ENCODE measurements around the gene NXN.

NXN gene

GRCh38 chr17:920190-920589, 59.4 kb downstream of the NXN start:
- Histone ChIP-seq H3K36me3 (ENCODE audit: control insufficient read depth in 4 of 4, insufficient read depth in 4 of 4, low read length in 3 of 4) (no peaks in the 10 kb centered on the region), H3K4me1 (ENCODE audit: control extremely low read depth in 1 of 4, control insufficient read depth in 4 of 4, insufficient read depth in 4 of 4, low read length in 3 of 4) (no peaks in the 10 kb centered on the region), H3K4me3 (ENCODE audit: control insufficient read depth in 1 of 7, extremely low read depth in 1 of 7, insufficient read depth in 4 of 7, low read depth in 2 of 7, low read length in 6 of 7) (no peak overlapping the region), H3K9me3 (ENCODE audit: control extremely low read depth in 1 of 5, control insufficient read depth in 4 of 5, insufficient read depth in 2 of 5, low read depth in 1 of 5, low read length in 4 of 5) (peaks cover 0 to 4% (median 0%) of the 10 kb centered on the region in 5 experiments), H3K27ac (ENCODE audit: insufficient read depth in 1 of 2, low read depth in 1 of 2, low read length in 2 of 2, poor library complexity in 1 of 2, severe bottlenecking in 2 of 2) (no peak overlapping the region), H3K27me3 (replicated peaks in 2 of 5; ENCODE audit: control insufficient read depth in 4 of 5, insufficient read depth in 5 of 5, low read length in 4 of 5) (peaks cover 0 to 19% (median 3%) of the 10 kb centered on the region in 5 experiments)
- POLR2A ChIA-PET = no interaction called here
- DNase-seq = no peak
- CTCF ChIA-PET = no interaction called here
- 89% methylated on average over 14 of the region's 16 CpGs for WGBS (ENCODE audit: insufficient coverage)

GRCh38 chr17:917941-918740, 61.4 kb downstream of the NXN start:
- no peaks in the 10 kb centered on the region for H3K4me1 ChIP-seq (ENCODE audit: control extremely low read depth in 1 of 4, control insufficient read depth in 4 of 4, insufficient read depth in 4 of 4, low read length in 3 of 4)
- no peaks in the 10 kb centered on the region for H3K36me3 ChIP-seq (ENCODE audit: control insufficient read depth in 4 of 4, insufficient read depth in 4 of 4, low read length in 3 of 4)
- POLR2A ChIA-PET = no interaction called here
- CTCF ChIA-PET = interaction anchor here (1.0 to 1.3 kb wide), 2 partner anchors 14 to 54 kb away, joined by 3 read pairs; no protein-coding TSS in a partner anchor
- H3K4me3 ChIP-seq (ENCODE audit: control insufficient read depth in 1 of 7, extremely low read depth in 1 of 7, insufficient read depth in 4 of 7, low read depth in 2 of 7, low read length in 6 of 7) = no peak overlapping the region
- peaks cover 0 to 25% (median 3%) of the 10 kb centered on the region in 5 experiments for H3K27me3 ChIP-seq (replicated peaks in 2 of 5; ENCODE audit: control insufficient read depth in 4 of 5, insufficient read depth in 5 of 5, low read length in 4 of 5)
- peaks cover 0 to 4% (median 0%) of the 10 kb centered on the region in 5 experiments for H3K9me3 ChIP-seq (ENCODE audit: control extremely low read depth in 1 of 5, control insufficient read depth in 4 of 5, insufficient read depth in 2 of 5, low read depth in 1 of 5, low read length in 4 of 5)
- WGBS (ENCODE audit: insufficient coverage) = 94% methylated on average over 9 of the region's 30 CpGs
- H3K27ac ChIP-seq (ENCODE audit: insufficient read depth in 1 of 2, low read depth in 1 of 2, low read length in 2 of 2, poor library complexity in 1 of 2, severe bottlenecking in 2 of 2) = no peak overlapping the region
- no peak for DNase-seq

GRCh38 chr17:917391-917811, 62.2 kb downstream of the NXN start:
- Histone ChIP-seq H3K27me3 (replicated peaks in 2 of 5; ENCODE audit: control insufficient read depth in 4 of 5, insufficient read depth in 5 of 5, low read length in 4 of 5) (peaks cover 0 to 31% (median 3%) of the 10 kb centered on the region in 5 experiments), H3K27ac (ENCODE audit: insufficient read depth in 1 of 2, low read depth in 1 of 2, low read length in 2 of 2, poor library complexity in 1 of 2, severe bottlenecking in 2 of 2) (no peak overlapping the region), H3K4me3 (ENCODE audit: control insufficient read depth in 1 of 7, extremely low read depth in 1 of 7, insufficient read depth in 4 of 7, low read depth in 2 of 7, low read length in 6 of 7) (no peak overlapping the region), H3K36me3 (ENCODE audit: control insufficient read depth in 4 of 4, insufficient read depth in 4 of 4, low read length in 3 of 4) (no peaks in the 10 kb centered on the region), H3K9me3 (ENCODE audit: control extremely low read depth in 1 of 5, control insufficient read depth in 4 of 5, insufficient read depth in 2 of 5, low read depth in 1 of 5, low read length in 4 of 5) (peaks cover 0 to 4% (median 0%) of the 10 kb centered on the region in 5 experiments), H3K4me1 (ENCODE audit: control extremely low read depth in 1 of 4, control insufficient read depth in 4 of 4, insufficient read depth in 4 of 4, low read length in 3 of 4) (no peaks in the 10 kb centered on the region)
- WGBS (ENCODE audit: insufficient coverage) = 93% methylated on average over 18 of the region's 19 CpGs
- DNase-seq = no peak
- CTCF ChIA-PET = interaction anchor here (1.0 to 1.3 kb wide), 2 partner anchors 15 to 55 kb away, joined by 3 read pairs; no protein-coding TSS in a partner anchor
- POLR2A ChIA-PET = no interaction called here

- WGBS (ENCODE audit: insufficient coverage) = 75% methylated on average over 4 of the region's 7 CpGs
- no peak for DNase-seq
- no peak overlapping the region for H3K27ac ChIP-seq (ENCODE audit: insufficient read depth in 1 of 2, low read depth in 1 of 2, low read length in 2 of 2, poor library complexity in 1 of 2, severe bottlenecking in 2 of 2)
- H3K36me3 ChIP-seq (ENCODE audit: control insufficient read depth in 4 of 4, insufficient read depth in 4 of 4, low read length in 3 of 4) = no peaks in the 10 kb centered on the region
- POLR2A ChIA-PET = interaction anchor here (0.6 kb wide), 1 partner anchor 16 kb away, joined by 3 read pairs; no protein-coding TSS in a partner anchor
- no peaks in the 10 kb centered on the region for H3K4me1 ChIP-seq (ENCODE audit: control extremely low read depth in 1 of 4, control insufficient read depth in 4 of 4, insufficient read depth in 4 of 4, low read length in 3 of 4)
- peaks cover 0 to 41% (median 7%) of the 10 kb centered on the region in 5 experiments for H3K27me3 ChIP-seq (replicated peaks in 2 of 5; ENCODE audit: control insufficient read depth in 4 of 5, insufficient read depth in 5 of 5, low read length in 4 of 5)
- CTCF ChIA-PET = no interaction called here
- no peak overlapping the region for H3K4me3 ChIP-seq (ENCODE audit: control insufficient read depth in 1 of 7, extremely low read depth in 1 of 7, insufficient read depth in 4 of 7, low read depth in 2 of 7, low read length in 6 of 7)
- peaks cover 0 to 4% (median 0%) of the 10 kb centered on the region in 5 experiments for H3K9me3 ChIP-seq (ENCODE audit: control extremely low read depth in 1 of 5, control insufficient read depth in 4 of 5, insufficient read depth in 2 of 5, low read depth in 1 of 5, low read length in 4 of 5)
These were observed 63.3 kb downstream of the NXN start for GRCh38 chr17:916315-916714.

GRCh38 chr17:915538-916201, 63.9 kb downstream of the NXN start:
- Histone ChIP-seq H3K9me3 (ENCODE audit: control extremely low read depth in 1 of 5, control insufficient read depth in 4 of 5, insufficient read depth in 2 of 5, low read depth in 1 of 5, low read length in 4 of 5) (peaks cover 0 to 4% (median 0%) of the 10 kb centered on the region in 5 experiments), H3K4me1 (ENCODE audit: control extremely low read depth in 1 of 4, control insufficient read depth in 4 of 4, insufficient read depth in 4 of 4, low read length in 3 of 4) (no peaks in the 10 kb centered on the region), H3K36me3 (ENCODE audit: control insufficient read depth in 4 of 4, insufficient read depth in 4 of 4, low read length in 3 of 4) (no peaks in the 10 kb centered on the region), H3K4me3 (ENCODE audit: control insufficient read depth in 1 of 7, extremely low read depth in 1 of 7, insufficient read depth in 4 of 7, low read depth in 2 of 7, low read length in 6 of 7) (no peak overlapping the region), H3K27ac (ENCODE audit: insufficient read depth in 1 of 2, low read depth in 1 of 2, low read length in 2 of 2, poor library complexity in 1 of 2, severe bottlenecking in 2 of 2) (no peak overlapping the region), H3K27me3 (replicated peaks in 2 of 5; ENCODE audit: control insufficient read depth in 4 of 5, insufficient read depth in 5 of 5, low read length in 4 of 5) (peaks cover 0 to 44% (median 9%) of the 10 kb centered on the region in 5 experiments)
- ChIA-PET CTCF (no interaction called here), POLR2A (interaction anchor here (0.6 kb wide), 1 partner anchor 15 kb away, joined by 3 read pairs; no protein-coding TSS in a partner anchor)
- peak in 1 of 3 donors; percentile 37 for DNase-seq
- 91% methylated on average over 8 of the region's 10 CpGs for whole genome bisulfite sequencing (ENCODE audit: insufficient coverage)

- H3K4me3 ChIP-seq (ENCODE audit: control insufficient read depth in 1 of 7, extremely low read depth in 1 of 7, insufficient read depth in 4 of 7, low read depth in 2 of 7, low read length in 6 of 7) = no peak overlapping the region
- H3K27me3 ChIP-seq (replicated peaks in 2 of 5; ENCODE audit: control insufficient read depth in 4 of 5, insufficient read depth in 5 of 5, low read length in 4 of 5) = peaks cover 0 to 51% (median 9%) of the 10 kb centered on the region in 5 experiments
- H3K9me3 ChIP-seq (ENCODE audit: control extremely low read depth in 1 of 5, control insufficient read depth in 4 of 5, insufficient read depth in 2 of 5, low read depth in 1 of 5, low read length in 4 of 5) = peaks cover 0 to 4% (median 0%) of the 10 kb centered on the region in 5 experiments
- H3K4me1 ChIP-seq (ENCODE audit: control extremely low read depth in 1 of 4, control insufficient read depth in 4 of 4, insufficient read depth in 4 of 4, low read length in 3 of 4) = no peaks in the 10 kb centered on the region
- no peak for DNase-seq
- WGBS (ENCODE audit: insufficient coverage) = 98% methylated on average over 6 of the region's 9 CpGs
- ChIA-PET POLR2A (no interaction called here), CTCF (interaction anchor here (0.7 kb wide), 1 partner anchor 38 kb away, joined by 3 read pairs; no protein-coding TSS in a partner anchor)
- H3K27ac ChIP-seq (ENCODE audit: insufficient read depth in 1 of 2, low read depth in 1 of 2, low read length in 2 of 2, poor library complexity in 1 of 2, severe bottlenecking in 2 of 2) = no peak overlapping the region
- H3K36me3 ChIP-seq (ENCODE audit: control insufficient read depth in 4 of 4, insufficient read depth in 4 of 4, low read length in 3 of 4) = no peaks in the 10 kb centered on the region
These were observed 65.0 kb downstream of the NXN start for GRCh38 chr17:914561-914960.

All from common myeloid progenitor, CD34-positive (primary cell).